Measurements from ENCODE around the gene LDLRAD4.

- TF ChIP-seq CTCF (conservative IDR thresholded peaks at IDR 0.05) (no peak), EZH2 (IDR thresholded peaks at IDR 0.05; ENCODE audit: low read depth) (no peak)
Measured at GRCh38 chr18:13547347-13547746, 328.8 kb downstream of the LDLRAD4 start.

All from PC-9 (cell line).